IPS DF 4.7 (cell line): Measurements from ENCODE around the gene CD34.
"Not testable (repeated sequence)": the region's sequence is repeated elsewhere in the genome, so short reads cannot be mapped to it uniquely, and the experiment has no call there.

Experiments
- DNase-seq: peaks from one replicate; pipeline ENCODE4 v3.0.0-alpha.2; 2013; ENCODE audit warnings: low spot score; ENCODE audit errors: extremely low read depth

Gene CD34

DNA sequence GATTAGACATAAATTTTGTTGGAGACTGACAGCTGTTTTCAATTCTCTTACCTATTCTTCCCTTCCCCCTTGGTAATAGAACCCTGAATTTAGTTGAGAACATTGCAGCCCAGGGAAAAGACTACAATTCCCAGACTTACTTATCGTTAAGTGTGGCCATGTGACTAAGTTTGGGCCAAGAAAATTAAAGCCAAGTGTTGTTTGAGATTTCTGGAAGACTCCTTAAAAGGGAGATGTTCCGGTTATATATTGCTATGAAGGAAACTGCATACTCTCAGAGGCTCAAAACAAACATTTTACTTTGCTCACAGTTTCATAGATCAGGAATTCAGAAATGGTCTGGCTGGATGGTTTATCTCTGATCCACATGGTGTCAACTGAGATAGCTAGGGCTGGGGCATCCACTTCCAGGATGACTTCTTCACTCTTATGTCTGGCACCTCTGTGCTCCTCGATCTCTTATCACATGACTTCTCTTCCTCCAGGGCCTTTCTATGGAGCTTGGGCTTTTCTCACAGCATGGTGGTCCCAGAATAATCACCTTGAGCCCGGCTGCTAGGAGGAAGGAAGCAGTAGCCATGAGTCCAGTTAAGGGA lies 22.4 kb upstream of the CD34 start:
- no peak for DNase-seq

DNA sequence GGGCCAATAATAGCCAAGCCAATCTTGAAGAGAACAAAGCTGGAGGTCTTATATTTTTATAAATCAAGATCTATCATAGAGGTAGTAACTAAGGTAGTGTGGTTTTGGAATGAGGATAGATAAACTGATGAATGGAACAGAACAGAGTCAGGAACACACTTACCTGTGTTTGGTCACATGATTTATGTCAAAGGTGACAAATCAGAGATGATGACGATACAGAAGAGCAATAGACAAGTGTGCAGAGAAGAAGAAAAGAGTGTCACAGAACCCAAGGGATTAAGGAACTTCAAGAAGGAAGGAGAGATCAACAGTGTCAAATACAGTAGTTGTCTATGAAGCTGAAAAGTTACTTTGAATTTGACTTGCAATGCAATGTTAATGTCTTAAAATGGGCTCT lies 16.1 kb upstream of the CD34 start:
- DNase-seq: no peak

DNA sequence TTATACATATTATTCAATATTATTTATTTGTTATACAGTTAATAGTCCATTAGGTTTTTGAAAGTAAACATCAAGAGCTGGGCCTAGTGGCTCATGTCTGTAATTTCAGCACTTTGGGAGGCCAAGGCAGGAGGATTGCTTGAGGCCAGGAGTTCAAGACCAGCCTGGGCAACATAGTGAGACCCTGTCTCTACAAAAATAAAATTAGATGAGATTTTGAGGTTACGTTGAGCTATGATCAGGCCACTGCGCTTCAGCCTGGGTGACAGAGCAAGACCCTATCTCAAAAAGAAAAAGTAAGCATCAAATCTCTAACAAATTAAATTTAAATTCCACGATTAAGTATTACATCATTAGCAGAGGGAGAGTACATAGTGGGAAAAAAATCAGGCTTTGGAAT lies 15.0 kb upstream of the CD34 start:
- not testable (repeated sequence) for DNase-seq

DNA sequence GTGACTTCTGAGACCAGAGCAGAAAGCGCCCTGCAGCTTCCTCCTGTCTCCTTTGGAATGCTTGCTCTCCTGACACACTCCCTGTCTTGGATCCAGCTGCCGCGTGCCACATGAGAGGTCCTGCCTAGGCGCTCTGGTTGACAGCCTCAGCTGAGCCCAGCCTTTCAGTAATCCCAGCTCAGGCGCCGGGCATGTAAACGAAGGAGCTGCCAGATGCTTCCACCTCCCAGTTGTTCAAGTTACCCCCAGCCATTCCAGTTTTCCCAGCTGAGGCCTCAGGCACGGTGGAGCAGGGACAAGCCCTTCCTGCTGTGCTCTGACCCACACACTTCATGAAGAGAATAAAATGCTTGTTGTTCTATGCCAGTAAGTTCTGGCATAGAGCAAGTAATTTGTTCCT lies 14.3 kb upstream of the CD34 start:
- no peak for DNase-seq

DNA sequence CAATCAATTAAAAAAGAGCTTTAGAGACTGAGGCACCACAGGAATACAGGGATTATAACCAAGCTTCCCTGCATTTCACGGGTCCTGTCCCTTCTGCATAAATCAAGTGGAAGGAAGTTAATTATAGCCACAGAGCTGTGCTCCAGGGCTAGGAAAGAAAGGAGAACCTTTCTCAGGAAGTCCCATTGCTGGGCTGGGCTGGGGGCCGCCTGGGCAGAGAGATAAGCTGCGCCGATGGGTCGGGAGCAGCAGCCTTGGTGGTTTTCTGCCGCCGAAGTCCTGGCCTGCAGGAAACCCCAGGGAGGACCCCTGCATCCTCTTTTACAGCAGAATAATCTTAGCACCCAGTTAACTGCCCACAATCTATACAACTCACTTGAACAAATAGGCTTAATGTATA lies 12.6 kb upstream of the CD34 start:
- DNase-seq: no peak

DNA sequence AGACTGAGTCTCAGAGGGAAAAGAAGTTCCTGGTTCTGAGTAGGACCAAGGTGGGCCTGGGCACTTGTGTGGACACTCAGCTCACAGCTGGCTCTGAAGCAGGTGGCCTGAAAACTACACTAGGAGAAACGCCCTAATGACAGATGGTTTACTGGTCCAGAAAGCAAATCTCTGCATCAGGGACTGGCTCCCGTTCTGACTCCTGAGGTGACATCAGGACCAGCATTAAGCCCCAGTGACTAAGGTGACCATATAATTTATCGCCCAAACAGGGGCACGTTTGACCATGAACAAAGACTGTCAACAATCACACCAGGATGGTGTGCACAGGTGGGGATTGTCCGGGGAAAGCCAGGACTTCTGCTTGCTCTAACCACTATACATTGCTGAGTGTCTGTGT lies 12.2 kb upstream of the CD34 start:
- DNase-seq: no peak

DNA sequence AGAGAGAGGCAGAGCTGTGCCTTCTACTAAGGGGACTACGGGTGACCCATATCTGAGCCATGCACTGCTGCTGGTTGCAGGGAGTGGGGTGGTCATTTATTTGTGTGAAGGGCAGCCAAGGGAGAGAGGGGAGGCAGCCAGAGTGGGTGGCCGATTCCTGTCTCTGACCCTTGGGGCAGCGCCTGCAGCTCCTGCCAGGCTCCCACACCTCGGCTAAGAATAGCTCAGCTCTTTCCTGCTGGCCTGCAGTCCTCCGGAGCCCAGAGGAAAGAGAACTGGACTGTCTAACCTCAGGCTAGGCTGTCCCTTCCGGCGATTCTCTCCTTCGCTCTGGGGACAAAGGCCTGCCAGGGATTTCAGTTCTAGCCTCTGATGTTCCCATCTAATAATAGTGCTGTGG lies 11.6 kb upstream of the CD34 start:
- DNase-seq: no peak

DNA sequence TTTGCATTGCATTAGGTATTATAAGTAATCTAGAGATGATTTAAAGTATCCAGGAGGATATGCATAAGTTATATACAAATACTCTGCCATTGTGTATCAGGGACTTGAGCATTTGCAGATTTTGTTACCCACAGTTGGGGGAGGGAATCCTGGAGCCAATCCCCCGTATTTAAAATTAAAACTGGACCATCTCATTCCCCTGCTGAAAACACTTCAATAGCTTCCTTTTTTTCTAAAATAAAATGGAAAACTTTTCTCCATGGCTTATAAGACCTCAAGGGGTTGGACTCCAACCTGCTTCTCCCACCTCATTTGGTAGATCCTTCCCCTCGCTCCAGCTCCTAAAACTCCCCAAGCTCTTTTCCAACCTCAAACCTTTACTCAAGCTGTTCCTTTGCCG lies 10.4 kb upstream of the CD34 start:
- DNase-seq: no peak

DNA sequence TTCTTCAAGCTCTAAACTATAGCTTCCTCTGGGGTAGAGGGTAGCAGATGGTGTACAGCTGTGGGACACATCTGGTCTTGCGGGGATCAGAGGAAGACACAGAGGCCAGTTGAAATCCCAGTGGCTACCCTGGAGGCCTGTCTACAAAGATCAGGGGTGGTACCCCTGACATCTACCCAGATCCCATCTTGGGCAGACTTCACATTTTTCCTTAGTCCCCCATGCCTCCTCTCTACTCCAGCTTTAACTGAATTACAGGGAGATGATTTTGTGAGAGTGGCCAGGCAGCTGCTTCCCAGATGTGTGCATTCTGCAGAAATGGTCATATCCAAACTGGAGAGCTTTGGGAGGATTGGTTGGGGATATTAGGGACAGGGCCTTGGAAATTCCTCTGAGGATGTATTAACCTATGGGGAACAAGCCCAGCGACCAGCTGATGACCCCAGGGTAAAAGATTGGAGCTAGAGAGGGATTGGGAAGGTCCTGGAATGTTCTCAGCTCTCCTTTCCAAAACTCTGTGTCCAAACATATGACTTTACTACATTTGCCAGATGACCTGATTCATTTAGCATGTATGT lies 9.6 kb upstream of the CD34 start:
- DNase-seq: no peak

DNA sequence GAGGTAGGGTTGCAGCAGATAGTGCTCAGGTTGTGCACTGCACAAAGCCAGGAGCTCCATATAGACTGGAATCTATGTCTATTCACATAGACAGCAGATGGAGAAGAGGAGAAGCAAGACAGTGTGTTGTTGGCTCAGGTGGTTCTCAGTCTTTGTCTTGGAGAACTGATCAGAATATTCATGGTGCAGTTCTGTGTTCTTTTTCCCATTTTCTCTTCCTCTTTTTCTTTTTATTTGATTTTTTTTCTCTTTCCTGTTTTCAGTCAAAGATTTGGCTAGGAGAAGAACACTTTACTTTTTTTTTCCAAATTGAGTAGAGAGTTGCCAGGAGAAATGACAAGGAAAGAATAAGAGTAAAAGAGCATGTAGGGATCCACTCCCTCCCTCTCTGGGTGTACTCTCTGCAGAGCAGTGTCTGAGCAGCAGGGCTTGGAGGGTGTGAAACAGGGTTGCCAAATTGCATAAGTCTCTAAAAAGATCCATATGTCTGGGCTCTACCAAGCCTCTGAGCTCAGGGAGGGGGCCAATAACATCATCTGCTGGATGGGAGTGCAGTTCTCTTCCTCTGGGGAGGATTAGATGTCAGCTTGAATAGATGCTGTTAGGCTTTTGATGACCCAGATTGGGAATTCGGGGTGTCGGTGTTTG lies 8.7 kb upstream of the CD34 start:
- DNase-seq: no peak

DNA sequence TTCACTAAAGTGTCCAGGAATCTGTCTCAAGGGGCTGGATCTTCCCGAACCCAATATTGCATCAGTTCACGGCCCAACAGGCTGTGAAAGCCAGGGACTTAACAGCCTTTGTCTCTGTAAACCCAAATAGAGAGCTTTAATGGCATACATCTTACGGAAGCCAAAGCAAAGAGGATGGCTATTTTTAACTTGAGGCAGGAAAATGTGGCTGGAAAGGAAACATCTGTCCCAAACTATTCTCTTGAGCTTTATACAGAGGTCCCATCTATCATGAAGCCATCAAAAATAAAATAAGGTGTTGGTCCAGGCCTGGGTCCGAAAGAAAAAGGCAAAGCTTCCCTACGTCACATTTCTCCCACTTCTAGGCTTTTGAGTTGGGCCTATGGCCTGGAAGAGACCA lies 7.7 kb upstream of the CD34 start:
- no peak for DNase-seq

DNA sequence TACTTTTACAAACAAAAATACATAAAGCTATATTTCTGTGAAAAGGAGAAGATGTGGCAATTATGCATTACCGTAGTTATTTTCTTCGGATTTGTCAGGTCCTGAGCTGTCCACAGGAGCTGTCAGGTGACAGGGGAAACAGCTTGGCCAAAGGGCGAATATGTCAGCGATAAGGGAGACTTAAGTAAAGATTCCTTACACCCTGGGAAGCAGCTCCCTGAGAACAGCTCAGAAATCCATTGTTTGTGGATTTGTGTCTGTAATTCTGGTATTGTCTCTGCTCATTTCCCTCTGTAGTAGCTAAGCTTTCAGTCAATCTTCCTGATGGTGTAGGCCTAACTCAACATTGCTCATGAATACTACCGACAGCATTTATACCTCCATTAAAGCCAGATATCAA lies 7.1 kb upstream of the CD34 start:
- no peak for DNase-seq

DNA sequence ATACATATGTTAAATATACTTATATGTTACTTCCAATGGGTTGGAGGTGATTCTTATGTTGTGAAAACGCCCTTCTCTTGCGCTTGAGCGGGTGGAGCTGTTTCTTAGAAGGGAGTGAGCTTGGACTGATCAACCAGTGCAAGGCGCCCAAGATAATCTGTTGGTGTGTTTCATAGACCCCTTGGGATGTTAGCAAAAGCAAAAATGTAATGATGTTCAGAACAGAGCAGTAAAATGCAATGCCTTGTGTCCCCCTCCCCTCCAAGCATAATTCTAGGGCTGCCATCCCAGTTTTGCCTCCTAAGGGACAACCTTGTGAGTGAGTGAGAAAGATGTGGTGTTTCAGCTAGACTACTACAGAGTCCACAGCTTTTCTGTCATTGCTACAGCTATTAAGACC lies 6.2 kb upstream of the CD34 start:
- no peak for DNase-seq

DNA sequence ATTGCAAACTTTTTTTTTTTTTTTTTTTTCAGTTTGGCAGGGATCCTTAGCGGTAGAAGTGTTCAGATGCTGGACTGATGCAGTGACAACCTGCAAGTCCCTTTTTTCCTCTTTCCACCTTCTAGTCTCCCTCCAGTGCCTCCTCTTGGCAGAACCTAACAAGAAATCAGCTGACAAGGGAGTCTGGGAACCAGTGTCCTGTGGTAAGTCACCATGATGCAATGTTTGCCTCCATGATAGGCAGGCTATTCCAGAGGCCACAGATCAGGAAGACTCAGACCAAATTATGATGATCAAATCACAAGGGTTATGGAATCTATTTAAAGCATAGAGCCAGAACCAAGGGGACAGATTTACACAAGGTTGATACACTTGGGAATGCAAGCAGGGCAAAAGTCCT lies 3.0 kb upstream of the CD34 start:
- no peak for DNase-seq

DNA sequence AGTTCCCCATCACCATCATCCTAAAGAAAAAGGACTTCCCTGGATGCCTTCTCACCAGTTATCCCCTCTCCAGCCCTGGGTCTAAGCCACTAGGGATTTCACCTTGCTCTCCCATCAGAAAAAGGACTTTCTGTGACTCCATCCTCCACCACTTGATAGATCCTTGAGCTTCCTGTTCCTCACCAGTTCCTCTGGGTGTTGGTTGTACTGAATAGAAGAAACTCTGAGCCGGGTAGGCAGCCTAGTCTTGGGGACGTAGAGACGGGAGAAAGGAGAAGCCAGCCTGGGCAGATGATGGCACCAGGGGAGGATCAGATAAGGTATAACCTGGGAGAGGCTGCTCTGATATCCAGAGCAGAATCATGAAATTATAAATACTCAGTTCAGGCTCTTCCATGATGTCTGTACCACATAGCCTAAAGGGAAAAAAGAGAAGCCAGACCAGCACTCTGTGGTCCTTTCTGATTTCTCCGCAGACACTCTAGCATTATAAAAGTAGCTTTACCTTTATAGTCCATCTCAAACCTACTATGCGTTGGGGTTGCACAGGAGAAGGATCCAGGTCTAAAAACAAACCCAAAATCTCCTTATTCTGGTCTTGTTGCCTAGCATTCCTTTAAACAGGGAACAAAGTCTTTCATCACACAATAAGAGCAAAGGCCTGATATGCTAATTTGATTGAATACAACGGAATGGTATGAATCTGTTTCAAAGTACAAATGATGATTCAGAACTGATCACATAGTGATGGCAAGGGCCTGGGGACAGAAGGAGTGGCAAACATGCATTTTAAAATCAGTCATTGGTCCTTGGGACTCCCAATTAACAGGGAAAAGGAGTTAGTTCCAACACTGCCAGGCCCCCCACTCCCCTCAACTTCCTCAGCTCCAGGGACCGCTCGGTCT lies 1.2 kb upstream of the CD34 start:
- DNase-seq: no peak

DNA sequence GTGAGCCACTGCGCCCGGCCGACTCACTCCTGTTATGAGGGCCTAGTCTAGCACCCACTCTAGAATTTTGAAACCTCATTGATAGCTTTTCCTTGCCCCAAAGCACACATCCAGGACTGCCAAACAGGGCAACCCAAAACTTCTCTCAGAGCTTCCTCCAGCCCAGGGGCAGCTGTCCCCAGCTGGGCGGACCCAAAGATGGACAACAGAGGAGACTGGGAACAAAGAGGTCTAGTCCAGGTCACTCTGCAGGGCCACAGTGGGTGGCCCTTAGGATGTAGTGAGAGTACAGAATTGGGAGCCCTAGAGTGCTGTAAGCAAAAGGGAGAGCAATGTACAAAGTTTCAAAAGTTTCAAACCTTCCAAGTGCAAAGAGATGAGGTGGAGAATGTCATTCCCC lies 1.2 kb downstream of the CD34 start:
- DNase-seq: no peak

DNA sequence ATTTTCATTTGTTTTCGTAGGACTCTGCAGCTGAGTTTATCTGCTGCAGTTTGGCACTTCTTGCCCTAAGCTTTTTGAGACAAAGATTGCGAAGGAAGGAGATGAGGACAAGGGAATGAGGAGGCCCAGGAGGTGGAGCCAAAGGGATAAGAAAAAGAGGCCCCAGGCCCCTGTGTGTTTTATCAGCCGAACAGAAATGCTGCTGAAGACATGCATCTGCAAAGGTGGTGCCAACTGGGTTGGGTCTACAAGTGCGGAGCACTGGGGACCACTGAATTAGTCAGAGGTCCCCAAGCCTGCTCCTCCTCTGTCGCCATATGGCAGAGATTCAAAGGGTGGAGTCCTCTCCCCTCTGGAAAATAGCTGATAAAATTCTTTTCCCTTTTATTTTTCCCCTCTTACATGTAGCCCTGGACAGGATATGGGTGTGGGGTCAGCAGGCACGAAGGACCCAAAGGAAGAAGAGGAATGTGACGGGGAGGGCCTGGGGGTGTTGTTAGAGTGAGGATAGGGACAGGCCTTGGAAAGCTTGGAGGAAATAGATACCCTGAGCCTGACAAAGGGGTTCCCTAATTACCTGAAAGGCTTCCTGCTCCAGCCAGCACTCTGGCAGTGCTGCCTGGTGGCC lies 2.7 kb downstream of the CD34 start:
- no peak for DNase-seq

DNA sequence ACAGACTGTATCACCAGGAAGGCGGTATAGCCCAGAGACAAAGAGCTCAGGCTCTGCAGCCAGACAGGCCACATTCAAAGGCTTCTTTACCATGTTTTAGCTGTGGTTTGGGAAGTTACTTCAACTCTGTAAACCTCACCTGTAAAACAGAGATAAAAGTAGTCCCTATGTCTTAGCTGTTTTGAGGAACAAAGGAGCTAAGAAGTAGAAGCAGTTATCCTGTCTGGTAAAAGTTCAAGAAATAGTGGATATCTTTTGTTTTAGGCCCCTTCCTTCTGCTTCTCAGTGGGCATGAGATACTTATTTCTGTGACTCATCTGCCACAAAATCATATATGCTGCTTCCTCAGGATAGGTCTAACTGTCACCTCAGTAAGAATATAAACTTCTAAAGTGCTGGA lies 6.5 kb downstream of the CD34 start:
- DNase-seq: no peak

DNA sequence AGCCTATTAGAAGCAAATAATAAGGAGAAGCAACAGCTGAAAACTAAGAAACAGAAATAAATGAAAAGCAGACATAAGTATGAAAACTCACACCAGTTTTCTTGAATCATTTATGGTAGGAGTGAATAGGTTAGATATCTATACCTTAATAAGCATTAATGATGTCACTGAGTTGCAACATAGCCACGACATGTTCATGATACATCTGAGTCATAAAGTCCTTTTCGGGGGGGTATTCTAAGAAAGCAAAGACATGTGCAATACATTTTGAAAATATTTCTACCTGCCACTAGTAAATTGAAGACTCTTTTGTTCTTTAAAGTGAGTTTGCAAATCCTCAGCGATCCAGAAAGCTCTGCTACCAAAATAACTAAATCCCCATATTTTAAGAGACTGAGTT lies 7.2 kb downstream of the CD34 start:
- no peak for DNase-seq

DNA sequence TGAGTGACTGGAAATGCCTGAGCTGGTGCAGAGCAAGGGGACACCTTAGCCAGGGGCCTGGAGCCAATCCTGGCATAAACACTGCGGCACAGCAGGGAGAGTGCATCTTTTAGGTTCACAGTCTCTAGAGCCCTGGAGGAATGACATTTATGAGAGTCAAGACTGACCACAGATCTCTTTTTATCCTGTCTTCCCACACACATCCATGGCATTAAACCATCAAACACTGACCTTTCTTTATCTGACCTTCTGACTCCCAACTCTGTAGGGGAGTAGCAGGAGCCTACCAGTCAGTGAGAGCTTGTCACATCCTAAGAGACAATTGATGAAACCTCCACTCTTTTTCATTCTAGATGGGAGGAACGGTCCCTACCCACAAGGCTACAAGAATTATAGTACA lies 7.9 kb downstream of the CD34 start:
- no peak for DNase-seq

DNA sequence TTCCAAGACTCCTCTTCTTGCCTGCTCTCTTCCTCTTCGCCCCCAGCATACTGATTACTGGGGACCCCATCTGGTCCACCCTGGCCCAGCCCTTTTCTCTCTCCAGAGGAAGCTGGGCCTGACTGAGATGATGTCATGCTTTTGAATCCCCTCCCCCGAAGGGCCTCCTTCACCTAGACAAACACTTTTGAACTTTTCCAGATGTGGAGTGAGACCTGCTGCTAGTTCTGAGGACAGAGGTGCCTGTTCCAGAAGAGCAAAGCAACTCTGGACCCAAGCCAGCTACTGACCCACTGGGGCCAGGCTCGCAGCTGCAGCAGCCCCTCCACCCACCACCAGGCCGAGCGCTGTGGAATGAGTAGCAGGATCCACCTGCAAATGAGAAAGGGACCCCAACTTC lies 8.4 kb downstream of the CD34 start:
- no peak for DNase-seq
